Fibroblast of pulmonary artery (primary cell): ENCODE data around the gene MUC20.

Source experiments
- DNase-seq: peaks from one replicate; pipeline ENCODE4 v3.0.0-alpha.2; 2010; ENCODE audit warnings: low read depth
- H3K4me3 ChIP-seq: replicated peaks from 2 replicates; pipeline ENCODE4 v1.5.1; 2011; ENCODE audit warnings: low read depth, mild to moderate bottlenecking, control low read depth, low read length, moderate library complexity
- CTCF ChIP-seq: IDR thresholded peaks from 2 replicates; pipeline ENCODE4 v1.5.1; 2011; ENCODE audit warnings: mild to moderate bottlenecking, control low read depth, low read length, inconsistent platforms; ENCODE audit errors: missing control alignments

The MUC20 gene

GRCh38 chr3:195697582-195698324, 23.0 kb upstream of the MUC20 start:
- peak; percentile 90 for DNase-seq
- TF ChIP-seq CTCF, result no peak
- H3K4me3 ChIP-seq, result no peak overlapping the region

GRCh38 chr3:195698325-195698646, 22.5 kb upstream of the MUC20 start:
- H3K4me3 ChIP-seq, result no peak overlapping the region
- no peak for DNase-seq
- no peak for TF ChIP-seq CTCF

- no peak for TF ChIP-seq CTCF
- no peak overlapping the region for H3K4me3 ChIP-seq
- no peak for DNase-seq
Measured at GRCh38 chr3:195698647-195699387, 22.0 kb upstream of the MUC20 start.

GRCh38 chr3:195699388-195699771, 21.4 kb upstream of the MUC20 start:
- H3K4me3 ChIP-seq, result no peak overlapping the region

GRCh38 chr3:195699860-195700259, 20.9 kb upstream of the MUC20 start:
- no peak for TF ChIP-seq CTCF
- no peak overlapping the region for H3K4me3 ChIP-seq
- DNase-seq, result no peak

More at GRCh38 chr3:195699388-195699771, 21.4 kb upstream of the MUC20 start:
- no peak for TF ChIP-seq CTCF
- DNase-seq, result no peak

- no peak for DNase-seq
- TF ChIP-seq CTCF, result no peak
- no peak overlapping the region for H3K4me3 ChIP-seq
Measured at GRCh38 chr3:195700319-195700718, 20.5 kb upstream of the MUC20 start.
